A549 treated with CpdA at 1 μM for 4 hours (cell line): ENCODE data around the gene SERPINH1. TPM values are rescaled to one million over a fixed set of nuclear protein-coding genes. Genes with fewer than 3 reads are reported as not detected.

ENCODE experiments used
- total RNA-seq: library from RNA; stranded (reverse); fragments of 200-300 nt; extraction: Qiagen RNA extraction; gene quantifications from 5 replicates; pipeline ENCODE4 v1.2.3, GENCODE V29; 2022; ENCODE audit warnings: low read depth

The SERPINH1 gene
- total RNA-seq, result 72.0 to 121 TPM (median 107 TPM) in 5 replicates

DNA sequence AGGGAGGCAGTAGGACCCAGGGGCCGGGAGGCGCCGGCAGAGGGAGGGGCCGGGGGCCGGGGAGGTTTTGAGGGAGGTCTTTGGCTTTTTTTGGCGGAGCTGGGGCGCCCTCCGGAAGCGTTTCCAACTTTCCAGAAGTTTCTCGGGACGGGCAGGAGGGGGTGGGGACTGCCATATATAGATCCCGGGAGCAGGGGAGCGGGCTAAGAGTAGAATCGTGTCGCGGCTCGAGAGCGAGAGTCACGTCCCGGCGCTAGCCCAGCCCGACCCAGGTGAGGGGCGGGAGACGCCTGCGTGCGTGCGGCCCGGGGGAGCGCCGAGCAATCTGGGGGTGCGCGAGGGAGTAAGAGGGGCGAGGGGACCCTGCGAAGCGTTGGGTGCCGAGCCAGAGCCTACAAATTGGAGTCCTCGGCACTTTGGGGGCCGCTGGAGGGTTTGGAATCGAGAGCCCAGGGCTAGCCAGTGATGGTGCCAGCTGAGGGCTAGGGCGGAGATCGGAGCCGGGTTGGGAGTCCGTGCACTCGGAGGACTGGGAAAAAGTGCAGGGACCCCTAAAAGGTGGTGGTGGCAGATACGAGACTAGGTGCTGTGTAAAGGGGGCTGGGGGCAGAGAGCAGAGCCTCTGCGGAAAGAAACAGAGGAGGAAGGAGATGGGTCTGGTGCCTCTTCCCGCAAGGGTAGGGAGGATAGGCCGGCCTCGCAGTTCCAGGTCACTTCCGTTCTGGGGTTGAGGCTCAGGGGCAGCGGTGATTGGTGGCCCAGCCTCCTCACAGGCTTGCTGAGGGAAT is at the start of gene SERPINH1:
Gene SERPINH1, plus strand, starts transcription at position 206 of the 788 bp plus-strand sequence. CDS start 4,097 bp downstream, outside the sequence.

DNA sequence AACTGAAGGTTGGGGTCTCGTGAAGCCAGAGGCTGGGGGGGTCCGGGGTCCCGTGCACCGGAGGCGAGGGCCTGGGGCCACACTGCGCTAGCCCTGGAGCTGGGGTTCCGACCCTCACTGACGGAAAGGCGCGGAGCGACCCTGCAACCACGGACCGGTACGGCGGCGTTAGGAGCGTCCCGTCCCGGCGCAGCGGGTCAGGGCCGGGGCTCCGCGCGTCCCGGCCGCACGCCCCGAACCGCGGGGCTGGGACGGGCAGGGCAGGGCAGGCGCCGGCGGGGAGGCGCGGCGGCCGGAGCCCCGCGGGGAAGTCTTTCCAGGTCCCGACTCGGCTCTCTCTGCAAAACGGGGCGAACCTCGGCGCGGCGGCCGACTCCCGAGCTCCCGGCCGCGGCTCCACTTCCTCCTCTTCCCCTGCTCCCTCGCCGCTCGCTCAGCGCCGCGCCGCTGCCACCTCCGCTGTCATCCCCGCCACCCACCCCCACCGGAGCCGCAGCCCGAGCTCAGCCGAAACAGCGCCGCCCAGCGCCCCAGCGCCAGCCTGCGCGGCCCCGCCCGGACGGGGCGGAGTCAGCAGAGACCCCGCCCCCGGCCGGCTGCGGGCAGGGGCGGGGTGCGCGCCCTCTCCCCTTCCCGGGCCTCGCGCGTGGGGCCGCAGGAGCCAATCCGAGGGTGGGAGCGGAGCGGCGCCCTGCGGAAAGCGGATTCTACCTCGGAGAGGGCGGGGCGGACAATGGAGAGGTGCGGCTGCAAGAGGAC is 36.4 kb upstream of the SERPINH1 start, which contains the start of gene GDPD5:
Gene GDPD5, minus strand, starts transcription at position 509 of the 759 bp plus-strand sequence. CDS start 48,206 bp downstream, outside the sequence.

Other genes with a start within 250 kb of the SERPINH1 start
- gene ARRB1, start 210.6 kb upstream of the SERPINH1 start, total RNA-seq, result 2.7 to 4.3 TPM (median 3.4 TPM) in 5 replicates
- 3,374 to 4,316 TPM (median 3,431 TPM) in 5 replicates for gene RPS3, start 162.7 kb upstream of the SERPINH1 start, total RNA-seq
- gene KLHL35, start 129.1 kb upstream of the SERPINH1 start, total RNA-seq, result 0.64 to 1.4 TPM (median 1.1 TPM) in 5 replicates
- gene GDPD5, start 36.3 kb upstream of the SERPINH1 start, total RNA-seq, result 8.1 to 13.4 TPM (median 11.2 TPM) in 5 replicates
- 1.5 to 1.7 TPM (median 1.7 TPM) in 5 replicates for gene MAP6, start 106.8 kb downstream of the SERPINH1 start, total RNA-seq
- gene MOGAT2, start 155.6 kb downstream of the SERPINH1 start, total RNA-seq, result not detected in 5 replicates
- 2.0 to 2.7 TPM (median 2.0 TPM) in 5 replicates for gene DGAT2, start 206.5 kb downstream of the SERPINH1 start, total RNA-seq